Myometrial cell (primary cell): Measurements from ENCODE around the gene FGD2. TPM values are rescaled to one million over a fixed set of nuclear protein-coding genes. Genes with fewer than 3 reads are reported as not detected.

Experiments
- total RNA-seq: library from RNA; depleted of rRNA; stranded (reverse); fragments of >200 nt; gene quantifications from 2 replicates; pipeline ENCODE4 v1.2.3, GENCODE V29; 2015

The FGD2 gene, protein sequence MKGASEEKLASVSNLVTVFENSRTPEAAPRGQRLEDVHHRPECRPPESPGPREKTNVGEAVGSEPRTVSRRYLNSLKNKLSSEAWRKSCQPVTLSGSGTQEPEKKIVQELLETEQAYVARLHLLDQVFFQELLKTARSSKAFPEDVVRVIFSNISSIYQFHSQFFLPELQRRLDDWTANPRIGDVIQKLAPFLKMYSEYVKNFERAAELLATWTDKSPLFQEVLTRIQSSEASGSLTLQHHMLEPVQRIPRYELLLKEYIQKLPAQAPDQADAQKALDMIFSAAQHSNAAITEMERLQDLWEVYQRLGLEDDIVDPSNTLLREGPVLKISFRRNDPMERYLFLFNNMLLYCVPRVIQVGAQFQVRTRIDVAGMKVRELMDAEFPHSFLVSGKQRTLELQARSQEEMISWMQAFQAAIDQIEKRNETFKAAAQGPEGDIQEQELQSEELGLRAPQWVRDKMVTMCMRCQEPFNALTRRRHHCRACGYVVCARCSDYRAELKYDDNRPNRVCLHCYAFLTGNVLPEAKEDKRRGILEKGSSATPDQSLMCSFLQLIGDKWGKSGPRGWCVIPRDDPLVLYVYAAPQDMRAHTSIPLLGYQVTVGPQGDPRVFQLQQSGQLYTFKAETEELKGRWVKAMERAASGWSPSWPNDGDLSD
- not detected in 2 replicates for total RNA-seq

DNA sequence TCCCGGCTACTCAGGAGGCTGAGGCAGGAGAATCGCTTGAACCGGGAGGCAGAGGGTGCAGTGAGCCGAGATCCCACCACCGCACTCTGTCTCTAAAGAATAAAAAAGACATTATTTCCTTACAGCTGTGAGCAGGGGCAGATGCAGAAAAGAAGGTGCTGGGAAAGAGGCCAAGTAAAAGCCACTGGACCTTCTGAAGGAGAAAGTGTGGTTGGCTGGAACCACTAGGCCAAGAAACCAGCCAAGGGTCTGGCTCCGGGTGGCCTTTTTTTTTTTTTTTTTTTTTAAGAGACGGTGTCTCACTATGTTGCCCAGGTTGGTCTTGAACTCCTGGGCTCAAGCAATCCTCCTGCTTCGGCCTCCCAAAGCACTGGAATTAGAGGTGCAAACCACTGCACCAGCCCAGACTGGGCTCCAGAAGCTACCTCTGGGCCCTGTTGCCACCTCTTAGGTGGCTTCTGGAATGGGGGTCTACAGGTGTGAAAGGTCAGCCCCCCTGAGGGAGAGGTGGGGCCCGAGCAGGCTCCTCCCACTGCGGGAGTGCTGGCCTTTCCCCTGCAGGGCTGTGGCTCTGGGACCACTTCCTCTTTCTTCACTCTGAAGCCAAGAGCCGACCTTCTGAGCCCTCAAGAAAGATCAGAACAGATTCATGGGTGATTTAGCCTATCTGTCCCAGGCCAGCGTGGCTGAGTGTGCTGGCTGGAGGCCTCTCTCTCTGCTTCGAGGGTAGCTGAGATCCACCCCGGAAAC lies at the start of gene FGD2:
TSS of gene FGD2 (plus strand) at position 595 of the 750 bp plus-strand sequence. CDS start 163 bp downstream, outside the sequence.

DNA sequence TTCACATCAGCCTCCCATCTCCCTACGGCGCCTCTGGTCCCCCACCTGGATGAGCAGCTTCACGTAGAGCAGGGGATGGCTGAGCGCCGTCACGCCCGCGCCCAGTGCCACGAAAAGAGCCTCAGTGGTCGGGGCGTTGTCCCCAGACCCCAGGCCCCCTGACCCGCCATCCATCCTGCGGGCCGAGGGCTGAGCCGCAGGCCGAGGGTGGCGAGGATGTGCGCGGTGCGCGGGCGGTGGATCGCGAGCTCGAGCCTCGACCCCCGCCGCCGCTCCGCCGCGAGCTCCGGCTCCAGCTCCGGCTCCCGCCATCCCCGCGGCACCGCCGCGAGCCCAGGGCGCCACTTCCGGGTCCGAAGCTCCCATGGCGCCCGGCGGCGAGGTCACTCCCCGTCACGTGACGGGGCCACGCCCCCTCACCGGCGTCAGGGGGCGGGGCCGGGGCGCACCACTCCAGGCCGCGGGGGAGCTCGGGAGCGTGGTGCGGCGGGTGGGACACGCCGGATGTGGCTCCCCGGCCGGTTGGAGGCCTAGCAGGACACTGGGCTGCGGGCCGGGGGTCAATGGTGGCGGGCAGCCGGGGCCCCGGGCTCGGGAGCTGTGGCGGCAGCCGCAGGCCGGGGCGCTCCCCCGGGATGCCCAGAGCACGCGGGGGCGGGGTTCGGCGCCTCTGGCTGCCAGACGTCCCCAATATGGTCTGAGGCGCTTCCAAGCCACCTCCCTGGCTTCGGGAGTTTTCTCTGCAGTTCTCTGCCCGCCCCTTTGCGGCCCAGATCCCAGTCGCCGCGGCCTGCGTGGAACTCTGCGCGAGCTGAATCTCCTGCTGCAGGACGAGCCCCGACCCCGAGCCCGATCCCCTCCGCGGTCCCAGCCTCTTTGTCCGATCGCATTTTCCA lies 19.4 kb upstream of the FGD2 start, which contains the start of gene MTCH1:
TSS of gene MTCH1 (minus strand) at position 389 of the 896 bp plus-strand sequence. CDS start at position 366, 23 bp downstream.

Other genes starting within 250 kb of the FGD2 start
- gene CPNE5, start 166.2 kb upstream of the FGD2 start, total RNA-seq, result not detected in 2 replicates
- gene PPIL1, start 130.9 kb upstream of the FGD2 start, total RNA-seq, result 30.0 and 46.4 TPM in 2 replicates
- gene C6orf89, start 119.7 kb upstream of the FGD2 start, total RNA-seq, result 45.6 and 47.3 TPM in 2 replicates
- not detected in 2 replicates for gene PI16, start 50.9 kb upstream of the FGD2 start, total RNA-seq
- gene MTCH1, start 19.5 kb upstream of the FGD2 start, total RNA-seq, result 251 and 283 TPM in 2 replicates
- 18.4 and 18.7 TPM in 2 replicates for gene PIM1, start 164.5 kb downstream of the FGD2 start, total RNA-seq